ENCODE results near the gene CAMSAP3. TPM values are rescaled to one million over a fixed set of nuclear protein-coding genes. Genes with fewer than 3 reads are reported as not detected.

The CAMSAP3 gene
- total and polyA plus RNA-seq, 2 donors (not counting 1 experiment from before 2014, with no cell fraction given), result 1.0 to 1.3 TPM

GRCh38 chr19:7665076-7665475, 69.4 kb downstream of the CAMSAP3 start:
- ChIA-PET POLR2A (no interaction called here), CTCF (interaction anchor here (2.8 kb wide), 1 partner anchor 13 kb away, joined by 12 read pairs; no protein-coding TSS in a partner anchor)
- Histone ChIP-seq H2AFZ (ENCODE audit: insufficient read depth, low read depth, low read length, poor library complexity, severe bottlenecking) (no peak overlapping the region), H4K20me1 (ENCODE audit: control insufficient read depth, insufficient read depth, low read length, poor library complexity, severe bottlenecking) (no peaks in the 10 kb centered on the region), H3K9ac (ENCODE audit: low read length) (no peak overlapping the region), H3K4me2 (replicated peaks; ENCODE audit: low read depth, low read length, poor library complexity, severe bottlenecking) (no peak overlapping the region), H3K4me3 (ENCODE audit: control extremely low read depth in 1 of 5, extremely low read depth in 1 of 5, insufficient read depth in 1 of 5, low read depth in 2 of 5, low read length in 4 of 5) (no peak overlapping the region), H3K27ac (ENCODE audit: low read length in 2 of 2) (no peak overlapping the region), H3K79me2 (ENCODE audit: control insufficient read depth, insufficient read depth, low read length) (no peaks in the 10 kb centered on the region), H3K9me3 (ENCODE audit: control extremely low read depth in 1 of 3, control insufficient read depth in 2 of 3, insufficient read depth in 1 of 3, low read length in 2 of 3) (no peaks in the 10 kb centered on the region), H3K36me3 (replicated peaks in 1 of 2; ENCODE audit: control extremely low read depth in 1 of 2, control insufficient read depth in 1 of 2, extremely low read depth in 1 of 2, insufficient read depth in 2 of 2, low read length in 1 of 2) (no peaks in the 10 kb centered on the region), H3K4me1 (ENCODE audit: control insufficient read depth in 2 of 2, insufficient read depth in 2 of 2, low read length in 2 of 2) (peaks cover under 1% of the 10 kb centered on the region in 2 donors), H3K27me3 (replicated peaks in 1 of 4; ENCODE audit: control extremely low read depth in 1 of 4, control insufficient read depth in 3 of 4, insufficient read depth in 4 of 4, low read length in 3 of 4) (peaks cover 0 to 21% (median 5%) of the 10 kb centered on the region in 4 experiments)
- DNase-seq, result no peak
- WGBS (ENCODE audit: insufficient coverage), result 100% methylated on average over 2 of the region's 4 CpGs
- H3K27ac Mint-ChIP-seq, result no peak overlapping the region
- TF ChIP-seq EZH2 (IDR thresholded peaks at IDR 0.05; ENCODE audit: borderline replicate concordance, insufficient read depth, low read depth, low read length, poor library complexity, severe bottlenecking) (no peak), CTCF (IDR thresholded peaks at IDR 0.05) (no peak)
- H3K4me3 Mint-ChIP-seq, result no peak overlapping the region
- peaks cover 2% of the 10 kb centered on the region for H3K4me1 Mint-ChIP-seq
- H3K9me3 Mint-ChIP-seq (ENCODE audit: insufficient read depth), result no peaks in the 10 kb centered on the region
- intact Hi-C loops (cut with micrococcal nuclease), result no loop called here
- H3K27me3 Mint-ChIP-seq, result peaks cover 18% of the 10 kb centered on the region
- no peak for ATAC-seq (ENCODE audit: low read depth)

Small RNA genes within 50 kb of the gene (small RNA-seq; reads per million reads assigned to genes)
- gene MIR6792 (ENCODE audit: insufficient read length, low read depth, low replicate concordance), result not detected

Other genes starting within 250 kb of the CAMSAP3 start
- gene ARHGEF18, start 246.9 kb upstream of the CAMSAP3 start, total RNA-seq, result 86.8 and 94.9 TPM in 2 replicates
- 74.0 and 98.0 TPM in 2 replicates for gene ARHGEF18, start 246.9 kb upstream of the CAMSAP3 start, polyA plus RNA-seq
- 0.62 and 0.68 TPM in 2 replicates for gene PEX11G, start 106.8 kb upstream of the CAMSAP3 start, total RNA-seq
- 0.13 and 0.40 TPM in 2 replicates for gene PEX11G, start 106.8 kb upstream of the CAMSAP3 start, polyA plus RNA-seq
- gene ZNF358, start 79.8 kb upstream of the CAMSAP3 start, total RNA-seq, result 15.1 and 17.5 TPM in 2 replicates
- 8.2 and 8.5 TPM in 2 replicates for gene ZNF358, start 79.8 kb upstream of the CAMSAP3 start, polyA plus RNA-seq
- 12.5 TPM in 2 replicates for gene MCOLN1, start 73.2 kb upstream of the CAMSAP3 start, total RNA-seq
- 17.3 and 19.0 TPM in 2 replicates for gene MCOLN1, start 73.2 kb upstream of the CAMSAP3 start, polyA plus RNA-seq
- 149 and 165 TPM in 2 replicates for gene PNPLA6, start 60.1 kb upstream of the CAMSAP3 start, total RNA-seq
- 88.3 and 102 TPM in 2 replicates for gene PNPLA6, start 60.1 kb upstream of the CAMSAP3 start, polyA plus RNA-seq
- gene XAB2, start 33.7 kb downstream of the CAMSAP3 start, total RNA-seq, result 62.7 and 64.2 TPM in 2 replicates
- gene XAB2, start 33.7 kb downstream of the CAMSAP3 start, polyA plus RNA-seq, result 93.8 and 110 TPM in 2 replicates
- gene PET100, start 33.9 kb downstream of the CAMSAP3 start, total RNA-seq, result 89.1 and 100 TPM in 2 replicates
- 31.3 and 75.9 TPM in 2 replicates for gene PET100, start 33.9 kb downstream of the CAMSAP3 start, polyA plus RNA-seq
- 7.6 and 9.3 TPM in 2 replicates for gene PCP2, start 37.9 kb downstream of the CAMSAP3 start, total RNA-seq
- 5.6 and 6.5 TPM in 2 replicates for gene PCP2, start 37.9 kb downstream of the CAMSAP3 start, polyA plus RNA-seq
- gene STXBP2, start 41.2 kb downstream of the CAMSAP3 start, total RNA-seq, result 208 and 222 TPM in 2 replicates
- 226 and 409 TPM in 2 replicates for gene STXBP2, start 41.2 kb downstream of the CAMSAP3 start, polyA plus RNA-seq
- gene RETN, start 73.2 kb downstream of the CAMSAP3 start, total RNA-seq, result not detected in 2 replicates
- gene RETN, start 73.2 kb downstream of the CAMSAP3 start, polyA plus RNA-seq, result not detected in 2 replicates
- not detected in 2 replicates for gene MCEMP1, start 81.2 kb downstream of the CAMSAP3 start, total RNA-seq
- gene MCEMP1, start 81.2 kb downstream of the CAMSAP3 start, polyA plus RNA-seq, result 0.57 and 1.6 TPM in 2 replicates
- gene TRAPPC5, start 85.0 kb downstream of the CAMSAP3 start, total RNA-seq, result 61.2 and 61.5 TPM in 2 replicates
- gene TRAPPC5, start 85.0 kb downstream of the CAMSAP3 start, polyA plus RNA-seq, result 42.0 and 64.9 TPM in 2 replicates
- gene FCER2, start 106.3 kb downstream of the CAMSAP3 start, total RNA-seq, result 16.3 and 17.1 TPM in 2 replicates
- 419 and 497 TPM in 2 replicates for gene FCER2, start 106.3 kb downstream of the CAMSAP3 start, polyA plus RNA-seq
- not detected in 2 replicates for gene CLEC4G, start 136.2 kb downstream of the CAMSAP3 start, total RNA-seq
- 0.58 and 1.3 TPM in 2 replicates for gene CLEC4G, start 136.2 kb downstream of the CAMSAP3 start, polyA plus RNA-seq
- not detected in 2 replicates for gene CD209, start 151.7 kb downstream of the CAMSAP3 start, total RNA-seq
- 0.10 TPM in 1 of 2 replicates, not detected in the other for gene CD209, start 151.7 kb downstream of the CAMSAP3 start, polyA plus RNA-seq
- 0.52 TPM in 1 of 2 replicates, not detected in the other for gene CLEC4M, start 167.4 kb downstream of the CAMSAP3 start, total RNA-seq
- gene CLEC4M, start 167.4 kb downstream of the CAMSAP3 start, polyA plus RNA-seq, result 0.10 TPM in 1 of 2 replicates, not detected in the other
- gene EVI5L, start 234.4 kb downstream of the CAMSAP3 start, total RNA-seq, result 11.2 and 11.8 TPM in 2 replicates
- gene EVI5L, start 234.4 kb downstream of the CAMSAP3 start, polyA plus RNA-seq, result 6.1 and 7.9 TPM in 2 replicates

All from B cell (primary cell).